ENCODE results near the gene GPD2. TPM values are rescaled to one million over a fixed set of nuclear protein-coding genes. Genes with fewer than 3 reads are reported as not detected.
A peak's percentile ranks its signal among the peaks of the same experiment; 100 is the strongest.

GPD2 gene
- total RNA-seq, 6 experiments from 2014 or later: 3.2 to 8.8 (median 4.8) TPM

- no peaks in the 10 kb centered on the region for H3K27me3 ChIP-seq
- no peak for ATAC-seq
- DNase-seq: no peak
- no peaks in the 10 kb centered on the region for H3K36me3 ChIP-seq
- no peak overlapping the region for H3K4me3 ChIP-seq
- TF ChIP-seq POLR2A (IDR thresholded peaks at IDR 0.05): no peak
- no peak for TF ChIP-seq CTCF (IDR thresholded peaks at IDR 0.05)
- intact Hi-C loops (cut with DNase I): no loop called here
- no peaks in the 10 kb centered on the region for H3K9me3 ChIP-seq
- WGBS (ENCODE audit: insufficient coverage, low coverage, low lambda C conversion rate, missing lambda C conversion rate): 40% methylated on average over 5 of the region's 5 CpGs
- peaks cover 0 to 34% (median 9%) of the 10 kb centered on the region in 4 donors for H3K4me1 ChIP-seq
- no peak overlapping the region for H3K27ac ChIP-seq
Measured at GRCh38 chr2:156401861-156402260, 34.3 kb upstream of the GPD2 start.

DNA sequence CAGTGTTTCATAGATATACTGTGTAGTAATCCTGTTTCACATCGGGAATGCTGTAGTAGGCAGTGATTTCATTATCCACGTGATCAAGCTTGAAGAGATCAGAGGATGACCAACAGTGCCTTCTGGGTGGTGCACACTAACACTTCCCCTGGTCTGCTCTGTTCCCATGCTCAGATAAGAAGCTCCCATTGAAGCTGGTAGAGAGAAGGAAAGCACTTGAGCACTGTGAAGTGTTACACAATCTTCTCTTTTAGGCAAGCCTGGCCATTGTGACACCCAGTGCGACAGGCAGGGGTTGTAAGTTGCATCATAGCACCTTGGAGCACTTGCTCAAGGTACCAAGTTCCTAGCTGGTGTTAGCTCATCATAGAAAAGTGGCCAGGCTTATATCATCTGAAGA lies 30.6 kb upstream of the GPD2 start:
- Histone ChIP-seq H3K9me3 (no peaks in the 10 kb centered on the region), H3K4me3 (no peak overlapping the region), H3K36me3 (no peaks in the 10 kb centered on the region), H3K4me1 (peaks cover 0 to 20% (median 2%) of the 10 kb centered on the region in 4 donors), H3K27ac (peak overlapping the region in 1 of 3 donors; percentile 21), H3K27me3 (no peaks in the 10 kb centered on the region)
- DNase-seq (peak; percentile 49 to 75 (median 70)), ATAC-seq (peak; percentile 78 to 86 (median 82))
- intact Hi-C loops (cut with DNase I): no loop called here
- TF ChIP-seq CTCF (IDR thresholded peaks at IDR 0.05) (no peak), POLR2A (IDR thresholded peaks at IDR 0.05) (no peak)
- 10% methylated on average over 2 of the region's 3 CpGs for WGBS (ENCODE audit: insufficient coverage, low coverage, low lambda C conversion rate, missing lambda C conversion rate)

GRCh38 chr2:156411835-156412234 lies 24.3 kb upstream of the GPD2 start:
- 90% methylated on average over 4 of the region's 4 CpGs for WGBS (ENCODE audit: insufficient coverage, low coverage, low lambda C conversion rate, missing lambda C conversion rate)
- intact Hi-C loops (cut with DNase I): no loop called here
- TF ChIP-seq POLR2A (IDR thresholded peaks at IDR 0.05) (no peak), CTCF (IDR thresholded peaks at IDR 0.05) (no peak)

DNA sequence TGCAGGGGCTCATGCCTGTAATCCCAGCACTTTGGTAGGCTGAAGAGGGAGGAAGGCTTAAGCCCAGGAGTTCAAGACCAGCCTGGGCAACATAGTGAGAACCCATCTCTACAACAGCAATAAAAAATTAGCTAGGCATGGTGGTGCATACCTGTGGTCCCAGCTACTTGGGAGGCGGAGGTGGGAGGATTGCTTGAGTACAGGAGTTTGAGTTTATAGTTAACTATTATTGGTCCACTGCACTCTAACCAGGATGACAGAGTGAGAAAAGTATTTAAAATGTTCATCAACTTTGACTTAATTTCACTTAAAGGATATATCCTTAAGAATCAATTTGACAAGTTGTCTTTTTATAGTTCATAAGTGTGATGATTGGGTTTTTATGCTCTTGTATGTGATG lies 14.3 kb upstream of the GPD2 start:
- ATAC-seq: no peak
- no peak overlapping the region for H3K4me3 ChIP-seq
- H3K9me3 ChIP-seq: no peaks in the 10 kb centered on the region
- no peaks in the 10 kb centered on the region for H3K4me1 ChIP-seq
- TF ChIP-seq POLR2A (IDR thresholded peaks at IDR 0.05) (no peak), CTCF (IDR thresholded peaks at IDR 0.05) (no peak)
- no peaks in the 10 kb centered on the region for H3K36me3 ChIP-seq
- WGBS (ENCODE audit: insufficient coverage, low coverage, low lambda C conversion rate, missing lambda C conversion rate): 100% methylated on average over 1 of the region's 1 CpG
- no peaks in the 10 kb centered on the region for H3K27me3 ChIP-seq
- DNase-seq: no peak
- H3K27ac ChIP-seq: no peak overlapping the region
- intact Hi-C loops (cut with DNase I): no loop called here

More at GRCh38 chr2:156411835-156412234, 24.3 kb upstream of the GPD2 start:
- H3K9me3 ChIP-seq: no peaks in the 10 kb centered on the region
- H3K4me3 ChIP-seq: no peak overlapping the region
- DNase-seq: no peak
- no peaks in the 10 kb centered on the region for H3K4me1 ChIP-seq
- H3K27ac ChIP-seq: no peak overlapping the region
- no peaks in the 10 kb centered on the region for H3K36me3 ChIP-seq
- no peak for ATAC-seq
- no peaks in the 10 kb centered on the region for H3K27me3 ChIP-seq
